GM12878 (cell line): ENCODE results near the gene ANKRD60. TPM values are rescaled to one million over a fixed set of nuclear protein-coding genes. Genes with fewer than 3 reads are reported as not detected.
A peak's percentile ranks its signal among the peaks of the same experiment; 100 is the strongest.

Experiments
- ATAC-seq: fragments of 200-7000 bp; cut with Tn5 transposase; 3 replicates; pipeline ENCODE4 v1.9.1; 2020; ENCODE audit warnings: mild to moderate bottlenecking, moderate library complexity
- BruUV-seq: library from RNA; stranded (reverse); fragments of 400-500 nt; replicated peaks from 2 replicates; lab custom pipeline; 2021; lab: Mats Ljungman, UMichigan
- CTCF ChIA-PET: fragments of 300-600 bp; sonication (Branson Sonifier 250); formaldehyde crosslinking; extraction: SDS; loops from one replicate; lab custom pipeline; 2021; ENCODE audit warnings: inconsistent platforms; lab: Yijun Ruan, JAX
- POLR2A ChIA-PET: fragments of 350-600 bp; formaldehyde crosslinking; extraction: SDS; loops from one replicate; lab custom pipeline; 2021; ENCODE audit warnings: inconsistent platforms; lab: Charles Lee
- RAD21 ChIA-PET: fragments of 300-600 bp; sonication (Branson Sonifier 250); formaldehyde crosslinking; loops from one replicate; lab custom pipeline; 2023; ENCODE audit warnings: antibody characterized with exemption; ENCODE audit not compliant: unreplicated experiment; lab: Charles Lee
- SMC1A ChIA-PET: fragments of 300-600 bp; sonication (Branson Sonifier 250); formaldehyde crosslinking; loops from one replicate; lab custom pipeline; 2023; ENCODE audit not compliant: unreplicated experiment, uncharacterized antibody; lab: Charles Lee
- DNase-seq: peaks from one replicate; pipeline ENCODE4 v3.0.0-alpha.2; 2011; ENCODE audit warnings: low read depth, low spot score
- FAIRE-seq: peaks from 3 replicates; lab custom pipeline; 2011; peaks lifted over from hg19 to GRCh38; lab: Jason Lieb, UNC
- H2AFZ ChIP-seq: 2 replicates; pipeline ENCODE4 v1.6.0; 2011; ENCODE audit warnings: low read depth, low read length, control low read depth; ENCODE audit not compliant: control insufficient read depth
- H3K27ac ChIP-seq: 2 replicates; pipeline ENCODE4 v1.5.1; 2011; ENCODE audit warnings: control low read depth; ENCODE audit not compliant: control insufficient read depth, insufficient read depth
- H3K27me3 ChIP-seq, 2 experiments: replicated peaks in 1 of 2; 2 replicates each; pipeline versions ENCODE4 v1.6.0 to v1.6.1; 2011; ENCODE audit warnings: low read length in 1 of 2; ENCODE audit not compliant: control insufficient read depth in 2 of 2, insufficient read depth in 2 of 2
- H3K36me3 ChIP-seq, 2 experiments: 2 replicates each; pipeline ENCODE4 v1.5.1; 2011; ENCODE audit warnings: low read length in 1 of 2; ENCODE audit not compliant: control insufficient read depth in 2 of 2, insufficient read depth in 2 of 2
- H3K4me1 ChIP-seq: 2 replicates; pipeline ENCODE4 v1.6.1; 2011; ENCODE audit warnings: mild to moderate bottlenecking, low read length, moderate library complexity, mixed read lengths; ENCODE audit not compliant: control insufficient read depth, insufficient read depth
- H3K4me2 ChIP-seq: 2 replicates; pipeline ENCODE4 v1.6.0; 2011; ENCODE audit warnings: control low read depth; ENCODE audit not compliant: control insufficient read depth, insufficient read depth
- H3K4me3 ChIP-seq: fragments of 200-600 bp; sonication (generic); 2 replicates; pipeline ENCODE4 v1.5.1; 2016
- H3K79me2 ChIP-seq: 2 replicates; pipeline ENCODE4 v1.6.0; 2011; ENCODE audit warnings: low read length; ENCODE audit not compliant: control insufficient read depth, insufficient read depth
- H3K9ac ChIP-seq: 2 replicates; pipeline ENCODE4 v1.8.0; 2011; ENCODE audit warnings: low read length, control low read depth, mixed read lengths; ENCODE audit not compliant: control insufficient read depth, insufficient read depth
- H3K9me3 ChIP-seq: replicated peaks from 3 replicates; pipeline ENCODE4 v1.5.1; 2011; ENCODE audit warnings: mild to moderate bottlenecking, low read length; ENCODE audit not compliant: control insufficient read depth, insufficient read depth
- H4K20me1 ChIP-seq: 2 replicates; pipeline ENCODE4 v1.6.0; 2011; ENCODE audit not compliant: control insufficient read depth, insufficient read depth
- BHLHE40 ChIP-seq, 2 experiments: fragments of 450-650 bp in 1 of 2; IDR thresholded peaks; 2 replicates each; pipeline ENCODE4 v1.6.1; 2011 to 2017; ENCODE audit warnings: low read depth in 2 of 2, borderline replicate concordance in 1 of 2, improper control_type of control experiment in 1 of 2, low read length in 1 of 2, mild to moderate bottlenecking in 1 of 2
- CBFB ChIP-seq: IDR thresholded peaks from 2 replicates; pipeline ENCODE4 v1.6.1; 2016; ENCODE audit warnings: antibody characterized with exemption, low read depth
- CHD4 ChIP-seq: fragments of 200-600 bp; sonication (generic); IDR thresholded peaks from 2 replicates; pipeline ENCODE4 v1.6.1; 2016; ENCODE audit warnings: mild to moderate bottlenecking
- DPF2 ChIP-seq: fragments of 450-650 bp; IDR thresholded peaks from 2 replicates; pipeline ENCODE4 v1.6.1; 2017; ENCODE audit warnings: mild to moderate bottlenecking
- EED ChIP-seq: sonication (generic); IDR thresholded peaks from 2 replicates; pipeline ENCODE4 v1.6.1; 2016; ENCODE audit warnings: antibody characterized with exemption, low read depth
- EZH2 ChIP-seq: IDR thresholded peaks from 2 replicates; pipeline ENCODE4 v1.6.1; 2012; ENCODE audit warnings: low read depth, mild to moderate bottlenecking, control low read depth, inconsistent platforms, low read length, borderline replicate concordance; ENCODE audit not compliant: control insufficient read depth
- IKZF2 ChIP-seq, 2 experiments: fragments of 450-650 bp; IDR thresholded peaks; 2 replicates each; pipeline ENCODE4 v1.6.1; 2017; ENCODE audit warnings: mild to moderate bottlenecking in 2 of 2, moderate library complexity in 2 of 2
- LARP7 ChIP-seq: fragments of 450-650 bp; IDR thresholded peaks from 2 replicates; pipeline ENCODE4 v1.6.1; 2017; ENCODE audit warnings: mild to moderate bottlenecking
- NRF1 ChIP-seq: conservative IDR thresholded peaks from 2 replicates; pipeline ENCODE4 v1.6.1; 2011; ENCODE audit warnings: mild to moderate bottlenecking, low read depth, low read length, improper control_type of control experiment
- PAX8 ChIP-seq: fragments of 450-650 bp; IDR thresholded peaks from 2 replicates; pipeline ENCODE4 v1.6.1; 2017; ENCODE audit warnings: mild to moderate bottlenecking, moderate library complexity
- PML ChIP-seq: IDR thresholded peaks from 2 replicates; pipeline ENCODE4 v1.6.1; 2012; ENCODE audit warnings: low read length, inconsistent platforms
- RAD21 ChIP-seq: IDR thresholded peaks from 2 replicates; pipeline ENCODE4 v1.6.1; 2011; ENCODE audit warnings: mild to moderate bottlenecking, low read depth, low read length, moderate library complexity; ENCODE audit not compliant: insufficient read depth
- RUNX3 ChIP-seq: IDR thresholded peaks from 2 replicates; pipeline ENCODE4 v1.6.1; 2012; ENCODE audit warnings: low read length, inconsistent platforms
- SMARCA5 ChIP-seq: fragments of 450-650 bp; IDR thresholded peaks from 2 replicates; pipeline ENCODE4 v1.6.1; 2017; ENCODE audit warnings: mild to moderate bottlenecking
- SMC3 ChIP-seq: IDR thresholded peaks from 2 replicates; pipeline ENCODE4 v1.6.1; 2011; ENCODE audit warnings: low read length, improper control_type of control experiment, borderline replicate concordance
- SUZ12 ChIP-seq: fragments of 200-600 bp; sonication (generic); IDR thresholded peaks from one replicate; pipeline ENCODE4 v1.6.1; 2018; ENCODE audit warnings: antibody characterized with exemption, mild to moderate bottlenecking; ENCODE audit not compliant: unreplicated experiment
- ZNF274 ChIP-seq: IDR thresholded peaks from one replicate; pipeline ENCODE4 v1.8.0; 2011; ENCODE audit not compliant: insufficient read length, insufficient read depth
- WGBS: methylation state at CpG from one replicate; pipeline ENCODE4 v1.1.6; 2016; ENCODE audit warnings: low lambda C conversion rate; ENCODE audit not compliant: insufficient replicate concordance, insufficient coverage; ENCODE audit errors: missing lambda C conversion rate; 5-methylcytosine and 5-hydroxymethylcytosine counted together
- in situ Hi-C: fragments of 300-500 bp; cut with MboI; formaldehyde crosslinking; loops from 9 replicates; pipeline ENCODE4 v1.14.3; 2018; ENCODE audit warnings: mixed read lengths
- intact Hi-C: fragments of 100-400 bp; cut with micrococcal nuclease; formaldehyde crosslinking; loops from one replicate; pipeline ENCODE4 v1.14.2; 2022; ENCODE audit not compliant: unreplicated experiment
- polyA plus RNA-seq, 11 experiments: library from polyadenylated mRNA; depleted of rRNA in 4 of 11; unstranded in 6 of 11; stranded (reverse) in 5 of 11; fragments of >200 nt; fragmentation: Nextera tagmentation in 4 of 11; fragmentation: Illumina TruSeq in 1 of 11; extraction: Ambion mirVana in 4 of 11; extraction: Trizol in 1 of 11; gene quantifications; 1 replicate in 1 of 11; 2 replicates in 10 of 11; pipeline versions ENCODE4 v1.2.1 to v1.2.3, GENCODE V29; 2011 to 2016; ENCODE audit warnings: inconsistent platforms in 2 of 11, missing spikeins in 2 of 11, low read depth in 1 of 11
- total RNA-seq, 4 experiments: library from RNA; depleted of rRNA in 3 of 4; stranded (reverse); fragments of >200 nt in 3 of 4; fragmentation: Illumina TruSeq in 1 of 4; extraction: Trizol in 1 of 4; gene quantifications; 2 replicates each; pipeline versions ENCODE4 v1.2.1 to v1.2.3, GENCODE V29; 2013 to 2021
- TF ChIP-seq, protein P1 (sequence below): fragments of 450-650 bp; IDR thresholded peaks from 2 replicates; pipeline ENCODE4 v1.6.1; 2016; ENCODE audit warnings: mild to moderate bottlenecking, moderate library complexity, borderline replicate concordance
- TF ChIP-seq, protein P2 (sequence below), 3 experiments: IDR thresholded peaks in 2 of 3; conservative IDR thresholded peaks in 1 of 3; 2 replicates each; pipeline ENCODE4 v1.5.1; 2011; ENCODE audit warnings: low read depth in 3 of 3, low read length in 3 of 3, mild to moderate bottlenecking in 3 of 3, control low read depth in 2 of 3, moderate library complexity in 2 of 3, inconsistent platforms in 1 of 3, mixed read lengths in 1 of 3; ENCODE audit not compliant: control insufficient read depth in 2 of 3, insufficient read depth in 1 of 3; ENCODE audit errors: extremely low read depth in 1 of 3

Gene ANKRD60
- total and polyA plus RNA-seq, 10 of the 15 experiments (the other 5 are each of a cell fraction or from before 2014, with no cell fraction given), result not detected

DNA sequence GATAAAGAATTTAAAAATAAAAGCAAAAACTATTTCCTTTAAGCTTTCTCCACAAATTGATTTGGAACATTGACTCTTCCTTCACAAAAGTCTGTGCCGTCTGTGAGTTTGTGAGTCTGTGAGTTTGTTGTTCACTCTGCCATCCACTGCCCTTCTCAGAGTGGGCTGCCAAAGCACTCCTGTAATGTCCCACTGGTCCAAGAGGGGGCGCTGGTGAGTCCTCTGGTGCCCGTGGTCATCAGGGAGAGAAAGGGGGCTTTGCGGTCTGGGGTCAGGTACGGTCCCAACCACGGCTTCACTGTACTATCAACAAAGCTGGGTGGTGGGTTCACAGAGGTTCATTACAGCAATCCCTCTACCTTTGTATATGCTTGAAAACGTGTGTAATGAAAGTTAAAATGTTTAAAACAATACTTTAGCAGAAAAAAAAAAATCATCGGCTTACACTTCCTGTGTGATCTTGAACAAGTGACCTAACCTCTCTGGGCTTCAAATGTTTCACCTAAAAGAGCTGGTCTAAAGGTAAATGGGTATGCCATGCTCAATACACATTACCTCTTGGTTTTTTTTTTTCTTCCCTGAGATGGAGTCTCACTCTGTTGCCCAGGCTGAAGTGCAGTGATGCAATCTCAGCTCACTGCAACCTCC lies 5.6 kb upstream of the ANKRD60 start:
- no peaks in the 10 kb centered on the region for H4K20me1 ChIP-seq
- ChIA-PET SMC1A (interaction anchor here (0.6 to 1.8 kb wide), 5 partner anchors 10 to 618 kb away, joined by 3 to 6 read pairs (median 4); partner anchors contain the start of gene GNAS), RAD21 (no interaction called here), POLR2A (no interaction called here), CTCF (interaction anchor here (0.6 to 5.0 kb wide), 28 partner anchors 9 to 1868 kb away, joined by 3 to 60 read pairs (median 3); partner anchors contain the start of genes STX16 and VAPB)
- H3K4me1 ChIP-seq, result no peaks in the 10 kb centered on the region; the same call in 1 of the 2 replicates
- DNase-seq (no peak), ATAC-seq (peak; percentile 26; the same call in 2 of the 3 replicates), FAIRE-seq (no peak)
- in situ Hi-C loops, result loop anchor here (10.0 to 25.0 kb wide), 2 partner anchors 453 to 621 kb away; partner anchors contain the start of genes GNAS, GNAS-AS1 and NPEPL1
- H3K4me3 ChIP-seq, result no peak overlapping the region
- H3K27me3 ChIP-seq, result peaks cover 0 to 4% of the 10 kb centered on the region in 2 experiments; a peak in 1 of 4 replicates
- intact Hi-C loops, result loop anchor here (5.0 to 10.0 kb wide), 2 partner anchors 461 to 603 kb away; partner anchors contain the start of gene NPEPL1
- no peaks in the 10 kb centered on the region for H3K79me2 ChIP-seq
- H3K4me2 ChIP-seq, result no peak overlapping the region
- WGBS, result 28% methylated on average over 8 of the region's 8 CpGs
- no peaks in the 10 kb centered on the region; a peak in 1 of 4 replicates for H3K36me3 ChIP-seq
- no peaks in the 10 kb centered on the region for H3K9me3 ChIP-seq
- H3K9ac ChIP-seq, result no peak overlapping the region
- no peak overlapping the region for H3K27ac ChIP-seq
- no TSS peak for BruUV-seq
- no peak overlapping the region for H2AFZ ChIP-seq
- TF ChIP-seq PML (no peak), NRF1 (no peak), IKZF2 (IDR thresholded peaks at IDR 0.05) (no peak), CHD4 (no peak), BHLHE40 (IDR thresholded peaks at IDR 0.05; ENCODE audit: borderline replicate concordance in 1 of 2, low read depth in 2 of 2, low read length in 1 of 2) (no peak), PAX8 (no peak), RUNX3 (no peak), CBFB (no peak), SMC3 (0 out of 2 replicates have a peak, but pooled peaks have one; percentile 19), SUZ12 (no peak), LARP7 (no peak), RAD21 (0 out of 2 replicates have a peak, but pooled peaks have one; percentile 21), EZH2 (no peak), EED (no peak), DPF2 (no peak), SMARCA5 (peak; percentile 76; the same call in 1 of the 2 replicates), ZNF274 (no peak)
- TF ChIP-seq, protein P1, sequence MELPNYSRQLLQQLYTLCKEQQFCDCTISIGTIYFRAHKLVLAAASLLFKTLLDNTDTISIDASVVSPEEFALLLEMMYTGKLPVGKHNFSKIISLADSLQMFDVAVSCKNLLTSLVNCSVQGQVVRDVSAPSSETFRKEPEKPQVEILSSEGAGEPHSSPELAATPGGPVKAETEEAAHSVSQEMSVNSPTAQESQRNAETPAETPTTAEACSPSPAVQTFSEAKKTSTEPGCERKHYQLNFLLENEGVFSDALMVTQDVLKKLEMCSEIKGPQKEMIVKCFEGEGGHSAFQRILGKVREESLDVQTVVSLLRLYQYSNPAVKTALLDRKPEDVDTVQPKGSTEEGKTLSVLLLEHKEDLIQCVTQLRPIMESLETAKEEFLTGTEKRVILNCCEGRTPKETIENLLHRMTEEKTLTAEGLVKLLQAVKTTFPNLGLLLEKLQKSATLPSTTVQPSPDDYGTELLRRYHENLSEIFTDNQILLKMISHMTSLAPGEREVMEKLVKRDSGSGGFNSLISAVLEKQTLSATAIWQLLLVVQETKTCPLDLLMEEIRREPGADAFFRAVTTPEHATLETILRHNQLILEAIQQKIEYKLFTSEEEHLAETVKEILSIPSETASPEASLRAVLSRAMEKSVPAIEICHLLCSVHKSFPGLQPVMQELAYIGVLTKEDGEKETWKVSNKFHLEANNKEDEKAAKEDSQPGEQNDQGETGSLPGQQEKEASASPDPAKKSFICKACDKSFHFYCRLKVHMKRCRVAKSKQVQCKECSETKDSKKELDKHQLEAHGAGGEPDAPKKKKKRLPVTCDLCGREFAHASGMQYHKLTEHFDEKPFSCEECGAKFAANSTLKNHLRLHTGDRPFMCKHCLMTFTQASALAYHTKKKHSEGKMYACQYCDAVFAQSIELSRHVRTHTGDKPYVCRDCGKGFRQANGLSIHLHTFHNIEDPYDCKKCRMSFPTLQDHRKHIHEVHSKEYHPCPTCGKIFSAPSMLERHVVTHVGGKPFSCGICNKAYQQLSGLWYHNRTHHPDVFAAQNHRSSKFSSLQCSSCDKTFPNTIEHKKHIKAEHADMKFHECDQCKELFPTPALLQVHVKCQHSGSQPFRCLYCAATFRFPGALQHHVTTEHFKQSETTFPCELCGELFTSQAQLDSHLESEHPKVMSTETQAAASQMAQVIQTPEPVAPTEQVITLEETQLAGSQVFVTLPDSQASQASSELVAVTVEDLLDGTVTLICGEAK, result no peak
- TF ChIP-seq, protein P2, sequence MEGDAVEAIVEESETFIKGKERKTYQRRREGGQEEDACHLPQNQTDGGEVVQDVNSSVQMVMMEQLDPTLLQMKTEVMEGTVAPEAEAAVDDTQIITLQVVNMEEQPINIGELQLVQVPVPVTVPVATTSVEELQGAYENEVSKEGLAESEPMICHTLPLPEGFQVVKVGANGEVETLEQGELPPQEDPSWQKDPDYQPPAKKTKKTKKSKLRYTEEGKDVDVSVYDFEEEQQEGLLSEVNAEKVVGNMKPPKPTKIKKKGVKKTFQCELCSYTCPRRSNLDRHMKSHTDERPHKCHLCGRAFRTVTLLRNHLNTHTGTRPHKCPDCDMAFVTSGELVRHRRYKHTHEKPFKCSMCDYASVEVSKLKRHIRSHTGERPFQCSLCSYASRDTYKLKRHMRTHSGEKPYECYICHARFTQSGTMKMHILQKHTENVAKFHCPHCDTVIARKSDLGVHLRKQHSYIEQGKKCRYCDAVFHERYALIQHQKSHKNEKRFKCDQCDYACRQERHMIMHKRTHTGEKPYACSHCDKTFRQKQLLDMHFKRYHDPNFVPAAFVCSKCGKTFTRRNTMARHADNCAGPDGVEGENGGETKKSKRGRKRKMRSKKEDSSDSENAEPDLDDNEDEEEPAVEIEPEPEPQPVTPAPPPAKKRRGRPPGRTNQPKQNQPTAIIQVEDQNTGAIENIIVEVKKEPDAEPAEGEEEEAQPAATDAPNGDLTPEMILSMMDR (IDR thresholded peaks at IDR 0.05 in 2 of 3, conservative IDR thresholded peaks at IDR 0.05 in 1 of 3; ENCODE audit: control insufficient read depth in 2 of 3, extremely low read depth in 1 of 3, insufficient read depth in 1 of 3, low read depth in 3 of 3, low read length in 3 of 3), result peak; percentile 55 to 80 (median 74)
